ENCODE data around the gene RYR1.
"Not testable (repeated sequence)": the region's sequence is repeated elsewhere in the genome, so short reads cannot be mapped to it uniquely, and the experiment has no call there.

The RYR1 gene

GRCh38 chr19:38463365-38463764 is 29.9 kb downstream of the RYR1 start:
- no peak for DNase-seq

GRCh38 chr19:38464421-38465082 is 31.1 kb downstream of the RYR1 start:
- DNase-seq, result no peak

- DNase-seq, result no peak
Observed at GRCh38 chr19:38466050-38466449, 32.6 kb downstream of the RYR1 start.

GRCh38 chr19:38467541-38468525 is 34.3 kb downstream of the RYR1 start:
- DNase-seq, result no peak

- no peak for DNase-seq
Observed at GRCh38 chr19:38469151-38469550, 35.7 kb downstream of the RYR1 start.

GRCh38 chr19:38470788-38471480 is 37.4 kb downstream of the RYR1 start:
- no peak for DNase-seq

GRCh38 chr19:38472725-38473124 is 39.2 kb downstream of the RYR1 start:
- not testable (repeated sequence) for DNase-seq

GRCh38 chr19:38473201-38473600 is 39.7 kb downstream of the RYR1 start:
- no peak for DNase-seq

- no peak for DNase-seq
Observed at GRCh38 chr19:38475176-38475575, 41.7 kb downstream of the RYR1 start.

GRCh38 chr19:38478273-38478971 is 44.9 kb downstream of the RYR1 start:
- no peak for DNase-seq

- DNase-seq, result no peak
Observed at GRCh38 chr19:38482496-38482895, 49.0 kb downstream of the RYR1 start.

- DNase-seq, result no peak
Observed at GRCh38 chr19:38483016-38483630, 49.6 kb downstream of the RYR1 start.

GRCh38 chr19:38484747-38485146 is 51.3 kb downstream of the RYR1 start:
- no peak for DNase-seq

GRCh38 chr19:38485541-38486285 is 52.2 kb downstream of the RYR1 start:
- DNase-seq, result no peak

- no peak for DNase-seq
Observed at GRCh38 chr19:38486731-38487336, 53.3 kb downstream of the RYR1 start.

GRCh38 chr19:38488096-38488495 is 54.6 kb downstream of the RYR1 start:
- DNase-seq, result no peak

GRCh38 chr19:38488776-38489481 is 55.4 kb downstream of the RYR1 start:
- DNase-seq, result no peak

GRCh38 chr19:38490861-38491260 is 57.4 kb downstream of the RYR1 start:
- no peak for DNase-seq

GRCh38 chr19:38492181-38492813 is 58.8 kb downstream of the RYR1 start:
- no peak for DNase-seq

- no peak for DNase-seq
Observed at GRCh38 chr19:38494379-38494778, 60.9 kb downstream of the RYR1 start.

All from hippocampal formation (tissue), 2 donors.